ENCODE data around the gene GNAL.
"Not testable (repeated sequence)": the region's sequence is repeated elsewhere in the genome, so short reads cannot be mapped to it uniquely, and the experiment has no call there.

Gene GNAL

DNA sequence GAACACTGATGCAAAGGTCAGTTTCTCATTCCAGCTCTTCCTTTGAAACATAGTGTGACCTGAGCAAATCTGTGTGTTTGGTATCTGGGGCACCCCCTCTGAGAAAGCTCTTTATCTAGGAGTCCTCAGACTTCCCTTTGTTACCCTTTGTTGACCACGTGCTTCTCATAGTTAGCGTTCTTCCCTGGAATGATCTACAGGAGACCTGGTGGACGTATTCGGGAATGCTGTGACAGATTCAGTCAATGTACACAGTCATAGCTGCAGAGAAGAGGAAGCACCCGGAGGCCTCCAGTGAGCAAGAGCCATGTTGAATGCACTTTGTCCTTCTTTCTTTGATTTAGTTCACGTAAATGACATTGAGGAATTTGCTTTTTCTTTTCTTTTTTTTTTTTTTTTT lies 151.4 kb downstream of the GNAL start:
- Histone ChIP-seq H3K36me3 (ENCODE audit: insufficient read depth, low read length) (no peaks in the 10 kb centered on the region), H3K9ac (ENCODE audit: low read length) (no peak overlapping the region), H3K27ac (ENCODE audit: low read depth, low read length) (no peak overlapping the region)

DNA sequence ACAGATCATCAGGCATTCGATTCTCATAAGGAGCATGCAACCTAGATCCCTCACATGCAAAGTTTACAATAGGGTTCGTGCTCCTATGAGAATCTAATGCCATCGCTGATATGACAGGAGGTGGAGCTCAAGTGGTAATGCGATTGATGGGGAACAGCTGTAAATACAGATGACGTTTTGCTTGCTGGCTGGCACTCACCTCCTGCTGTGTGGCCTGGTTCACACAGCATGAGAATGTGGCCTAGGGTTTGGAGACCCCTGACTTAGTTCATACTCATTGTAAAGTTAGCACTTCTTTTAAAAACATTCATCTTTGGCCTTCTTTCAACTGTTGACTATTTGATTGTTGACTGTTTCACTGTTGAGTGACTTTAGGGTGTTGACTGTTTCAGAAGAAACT lies 153.5 kb downstream of the GNAL start:
- Histone ChIP-seq H3K4me1 (ENCODE audit: insufficient read depth, low read length) (no peaks in the 10 kb centered on the region), H3K27me3 (ENCODE audit: control insufficient read depth in 1 of 2, insufficient read depth in 2 of 2, low read length in 2 of 2) (no peaks in the 10 kb centered on the region), H3K4me3 (ENCODE audit: low read depth in 1 of 2, low read length in 2 of 2) (no peak overlapping the region), H3K36me3 (ENCODE audit: insufficient read depth, low read length) (no peaks in the 10 kb centered on the region), H3K9ac (ENCODE audit: low read length) (no peak overlapping the region), H3K9me3 (ENCODE audit: low read length) (no peaks in the 10 kb centered on the region), H3K27ac (ENCODE audit: low read depth, low read length) (no peak overlapping the region)

More for the DNA sequence above, 151.4 kb downstream of the GNAL start:
- Histone ChIP-seq H3K27me3 (ENCODE audit: control insufficient read depth in 1 of 2, insufficient read depth in 2 of 2, low read length in 2 of 2) (no peaks in the 10 kb centered on the region), H3K4me1 (ENCODE audit: insufficient read depth, low read length) (no peaks in the 10 kb centered on the region), H3K4me3 (ENCODE audit: low read depth in 1 of 2, low read length in 2 of 2) (no peak overlapping the region), H3K9me3 (ENCODE audit: low read length) (no peaks in the 10 kb centered on the region)

DNA sequence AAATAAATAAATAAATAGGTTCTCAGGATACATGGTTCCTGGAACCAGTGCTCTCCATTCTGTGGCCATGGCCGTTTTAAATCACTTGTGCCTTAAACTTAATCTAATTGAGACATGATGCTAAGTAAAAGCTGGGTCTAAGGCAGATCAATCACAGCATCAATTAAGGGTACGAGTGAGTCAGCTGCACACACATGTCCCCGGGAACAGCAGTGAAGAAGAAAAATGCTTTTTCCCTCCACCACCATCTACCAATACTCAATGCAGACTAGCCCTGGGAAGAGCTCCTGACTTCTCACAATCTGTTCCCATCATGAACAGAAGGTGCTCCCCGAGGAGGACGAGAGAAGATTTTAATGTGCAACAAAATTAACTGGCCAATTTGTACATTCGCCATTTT lies 155.4 kb downstream of the GNAL start:
- H3K36me3 ChIP-seq (ENCODE audit: insufficient read depth, low read length): no peaks in the 10 kb centered on the region
- H3K9ac ChIP-seq (ENCODE audit: low read length): no peak overlapping the region
- H3K4me1 ChIP-seq (ENCODE audit: insufficient read depth, low read length): no peaks in the 10 kb centered on the region
- no peaks in the 10 kb centered on the region for H3K27me3 ChIP-seq (ENCODE audit: control insufficient read depth in 1 of 2, insufficient read depth in 2 of 2, low read length in 2 of 2)
- no peak overlapping the region for H3K27ac ChIP-seq (ENCODE audit: low read depth, low read length)
- no peaks in the 10 kb centered on the region for H3K9me3 ChIP-seq (ENCODE audit: low read length)
- no peak overlapping the region for H3K4me3 ChIP-seq (ENCODE audit: low read depth in 1 of 2, low read length in 2 of 2)

DNA sequence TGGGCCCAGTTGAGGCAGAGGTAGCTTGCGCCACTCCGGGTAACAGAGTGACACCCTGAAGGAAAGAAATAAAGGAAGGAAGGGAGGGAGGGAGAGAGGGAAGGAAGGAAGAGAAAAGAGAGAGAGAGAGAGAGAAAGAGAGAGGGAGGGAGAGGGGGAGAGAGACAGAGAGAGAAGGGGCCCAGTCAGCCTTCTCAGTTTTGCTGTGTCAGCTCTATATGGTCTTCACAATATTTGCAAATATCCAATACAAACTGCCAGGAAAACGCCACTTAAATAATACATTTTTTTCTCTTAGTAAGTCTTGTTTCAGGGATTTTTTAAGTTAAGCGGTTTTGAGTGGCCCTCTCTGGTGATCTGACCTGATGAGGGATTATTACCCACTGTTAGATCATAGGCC lies 156.6 kb downstream of the GNAL start:
- H3K9me3 ChIP-seq (ENCODE audit: low read length): no peaks in the 10 kb centered on the region
- H3K9ac ChIP-seq (ENCODE audit: low read length): no peak overlapping the region
- H3K4me1 ChIP-seq (ENCODE audit: insufficient read depth, low read length): peaks cover 5% of the 10 kb centered on the region
- no peaks in the 10 kb centered on the region for H3K27me3 ChIP-seq (ENCODE audit: control insufficient read depth in 1 of 2, insufficient read depth in 2 of 2, low read length in 2 of 2)
- H3K4me3 ChIP-seq (ENCODE audit: low read depth in 1 of 2, low read length in 2 of 2): no peak overlapping the region
- H3K27ac ChIP-seq (ENCODE audit: low read depth, low read length): no peak overlapping the region
- no peaks in the 10 kb centered on the region for H3K36me3 ChIP-seq (ENCODE audit: insufficient read depth, low read length)

DNA sequence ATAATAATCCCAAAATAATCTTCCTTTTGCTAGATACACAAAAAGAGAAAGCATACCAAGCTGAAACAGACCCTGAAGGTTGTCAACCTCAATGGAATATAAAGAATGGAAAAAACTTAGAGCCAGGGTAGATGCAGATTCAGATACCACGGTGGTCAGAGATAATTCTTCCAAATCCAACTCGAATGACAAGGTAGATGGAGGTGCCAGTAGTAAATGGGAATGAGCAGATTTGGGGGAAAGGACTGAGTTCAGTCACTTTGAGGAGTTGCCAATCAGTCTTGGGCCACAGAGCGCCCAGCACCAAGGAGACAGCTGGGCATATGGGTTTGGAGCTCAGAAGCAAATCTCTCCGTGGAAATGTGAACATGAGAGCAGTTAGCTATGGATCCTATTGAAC lies 158.7 kb downstream of the GNAL start:
- peaks cover 14% of the 10 kb centered on the region for H3K4me1 ChIP-seq (ENCODE audit: insufficient read depth, low read length)
- no peaks in the 10 kb centered on the region for H3K9me3 ChIP-seq (ENCODE audit: low read length)
- no peak overlapping the region for H3K4me3 ChIP-seq (ENCODE audit: low read depth in 1 of 2, low read length in 2 of 2)

DNA sequence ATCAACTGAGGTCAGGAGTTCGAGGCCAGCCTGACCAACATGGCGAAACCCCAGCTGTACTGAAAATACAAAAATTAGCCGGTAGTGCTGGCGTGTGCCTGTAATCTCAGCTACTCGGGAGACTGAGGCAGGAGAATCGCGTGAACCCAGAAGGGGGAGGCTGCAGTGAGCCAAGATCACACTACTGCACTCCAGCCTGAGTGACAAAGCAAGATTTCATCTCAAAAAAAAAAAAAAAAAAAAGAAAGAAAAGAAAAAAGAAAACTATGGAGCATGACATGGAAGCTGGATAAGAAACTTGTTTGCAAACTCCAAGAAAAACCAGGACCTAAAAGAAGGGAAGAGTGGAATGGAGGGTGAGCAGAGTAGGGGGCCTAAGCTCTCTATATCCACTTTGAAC lies 160.2 kb downstream of the GNAL start:
- Histone ChIP-seq H3K9me3 (ENCODE audit: low read length) (no peaks in the 10 kb centered on the region), H3K9ac (ENCODE audit: low read length) (peak overlapping the region; percentile 100), H3K36me3 (ENCODE audit: insufficient read depth, low read length) (no peaks in the 10 kb centered on the region), H3K27ac (ENCODE audit: low read depth, low read length) (no peak overlapping the region), H3K4me3 (ENCODE audit: low read depth in 1 of 2, low read length in 2 of 2) (no peak overlapping the region), H3K4me1 (ENCODE audit: insufficient read depth, low read length) (peaks cover 25% of the 10 kb centered on the region), H3K27me3 (ENCODE audit: control insufficient read depth in 1 of 2, insufficient read depth in 2 of 2, low read length in 2 of 2) (no peaks in the 10 kb centered on the region)

More for the DNA sequence above, 158.7 kb downstream of the GNAL start:
- H3K27ac ChIP-seq (ENCODE audit: low read depth, low read length): no peak overlapping the region
- no peaks in the 10 kb centered on the region for H3K27me3 ChIP-seq (ENCODE audit: control insufficient read depth in 1 of 2, insufficient read depth in 2 of 2, low read length in 2 of 2)
- H3K9ac ChIP-seq (ENCODE audit: low read length): no peak overlapping the region
- H3K36me3 ChIP-seq (ENCODE audit: insufficient read depth, low read length): no peaks in the 10 kb centered on the region

DNA sequence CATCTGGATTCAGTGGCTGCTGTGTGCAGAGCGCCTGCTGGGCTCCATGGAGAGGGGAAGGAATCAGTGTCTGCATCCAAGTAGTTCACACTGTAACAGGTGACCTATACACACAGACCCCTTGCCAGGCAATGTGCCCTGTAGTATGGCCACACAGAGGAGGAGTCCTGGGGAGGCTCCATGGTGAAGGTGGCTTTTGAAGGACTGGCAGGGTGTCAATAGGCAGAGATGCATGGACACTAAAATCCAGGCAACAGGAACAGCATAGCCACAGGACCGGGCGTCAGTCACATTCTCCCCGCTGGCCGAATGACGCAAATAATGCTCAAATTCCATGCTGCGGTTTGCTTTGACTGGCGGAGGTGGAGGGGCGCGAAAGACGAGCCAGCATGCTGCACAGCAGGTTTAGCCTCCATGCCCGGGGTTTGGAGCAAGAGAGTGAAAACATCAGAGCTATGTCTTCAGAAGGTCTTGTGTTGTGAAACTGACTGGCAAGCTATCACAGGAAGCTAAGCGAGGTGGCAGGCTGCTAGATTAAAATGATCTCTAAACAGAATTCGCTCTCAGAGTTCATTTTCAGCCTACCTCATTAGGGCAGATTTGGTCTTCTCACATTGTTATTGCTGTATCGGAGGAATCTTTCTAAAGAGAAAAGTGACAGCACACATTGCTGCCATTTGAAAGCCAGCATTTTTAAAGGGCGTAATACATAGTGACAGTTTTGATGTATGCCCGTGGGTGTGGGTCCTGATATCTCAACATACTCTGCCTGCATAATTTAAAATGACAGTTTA lies 161.0 kb downstream of the GNAL start:
- Histone ChIP-seq H3K36me3 (ENCODE audit: insufficient read depth, low read length) (peaks cover 3% of the 10 kb centered on the region), H3K4me1 (ENCODE audit: insufficient read depth, low read length) (peaks cover 27% of the 10 kb centered on the region), H3K27ac (ENCODE audit: low read depth, low read length) (peak overlapping the region; percentile 99), H3K27me3 (ENCODE audit: control insufficient read depth in 1 of 2, insufficient read depth in 2 of 2, low read length in 2 of 2) (no peaks in the 10 kb centered on the region), H3K9ac (ENCODE audit: low read length) (peak overlapping the region; percentile 100), H3K4me3 (ENCODE audit: low read depth in 1 of 2, low read length in 2 of 2) (peak overlapping the region; percentile 90 to 100), H3K9me3 (ENCODE audit: low read length) (no peaks in the 10 kb centered on the region)

DNA sequence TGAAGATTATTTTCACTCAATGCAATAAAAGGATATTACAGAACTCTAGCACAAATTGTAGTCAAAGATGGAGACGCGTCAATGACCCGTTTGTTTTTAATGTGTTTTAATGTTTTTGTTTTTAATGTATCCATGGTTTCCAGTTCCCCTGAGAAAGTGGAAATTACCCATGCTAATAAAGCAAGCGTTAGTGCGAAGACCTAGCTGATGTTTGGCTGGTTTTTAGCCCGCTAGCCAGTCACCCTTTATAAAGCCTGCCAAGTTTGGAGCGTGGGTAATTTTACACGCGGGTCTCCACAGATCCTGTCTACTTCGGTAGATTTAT lies 161.7 kb downstream of the GNAL start:
- H3K9ac ChIP-seq (ENCODE audit: low read length): peak overlapping the region; percentile 100

DNA sequence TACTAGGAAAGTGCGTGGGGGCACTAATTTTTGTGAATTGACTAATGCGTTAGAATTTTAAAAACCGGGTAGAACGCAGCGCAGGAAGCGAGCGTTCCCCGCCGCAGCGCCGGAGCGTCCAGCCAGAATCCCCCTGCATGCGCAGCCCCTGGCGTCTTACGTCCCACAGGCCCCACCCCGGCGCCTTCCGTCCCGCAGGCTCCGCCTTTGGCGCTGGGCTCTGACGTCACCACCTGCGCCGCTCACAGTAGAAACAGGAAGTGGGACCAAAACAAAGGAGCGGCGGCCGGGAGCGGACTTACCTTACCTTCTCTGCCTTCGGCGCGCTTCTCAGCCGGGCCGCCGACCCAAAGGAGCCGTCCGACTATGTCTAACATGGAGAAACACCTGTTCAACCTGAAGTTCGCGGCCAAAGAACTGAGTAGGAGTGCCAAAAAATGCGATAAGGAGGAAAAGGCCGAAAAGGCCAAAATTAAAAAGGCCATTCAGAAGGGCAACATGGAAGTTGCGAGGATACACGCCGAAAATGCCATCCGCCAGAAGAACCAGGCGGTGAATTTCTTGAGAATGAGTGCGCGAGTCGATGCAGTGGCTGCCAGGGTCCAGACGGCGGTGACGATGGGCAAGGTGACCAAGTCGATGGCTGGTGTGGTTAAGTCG lies 162.2 kb downstream of the GNAL start, which contains the start of gene CHMP1B:
CHMP1B (plus strand) TSS at position 268 of the 660 bp plus-strand sequence; CDS start at position 367, 99 bp downstream.
- H3K9me3 ChIP-seq (ENCODE audit: low read length): no peaks in the 10 kb centered on the region
- peaks cover 27% of the 10 kb centered on the region for H3K4me1 ChIP-seq (ENCODE audit: insufficient read depth, low read length)
- peaks cover 4% of the 10 kb centered on the region for H3K36me3 ChIP-seq (ENCODE audit: insufficient read depth, low read length)
- peak within 1 kb of the TSS; percentile 100 for H3K9ac ChIP-seq (ENCODE audit: low read length)
- peak within 1 kb of the TSS; percentile 90 to 100 for H3K4me3 ChIP-seq (ENCODE audit: low read depth in 1 of 2, low read length in 2 of 2)
- H3K27me3 ChIP-seq (ENCODE audit: control insufficient read depth in 1 of 2, insufficient read depth in 2 of 2, low read length in 2 of 2): no peaks in the 10 kb centered on the region
- H3K27ac ChIP-seq (ENCODE audit: low read depth, low read length): peak within 1 kb of the TSS; percentile 99

More for the DNA sequence above, 161.7 kb downstream of the GNAL start:
- Histone ChIP-seq H3K27me3 (ENCODE audit: control insufficient read depth in 1 of 2, insufficient read depth in 2 of 2, low read length in 2 of 2) (no peaks in the 10 kb centered on the region), H3K27ac (ENCODE audit: low read depth, low read length) (peak overlapping the region; percentile 99), H3K36me3 (ENCODE audit: insufficient read depth, low read length) (peaks cover 4% of the 10 kb centered on the region), H3K4me1 (ENCODE audit: insufficient read depth, low read length) (peaks cover 27% of the 10 kb centered on the region), H3K4me3 (ENCODE audit: low read depth in 1 of 2, low read length in 2 of 2) (peak overlapping the region; percentile 90 to 100), H3K9me3 (ENCODE audit: low read length) (no peaks in the 10 kb centered on the region)

DNA sequence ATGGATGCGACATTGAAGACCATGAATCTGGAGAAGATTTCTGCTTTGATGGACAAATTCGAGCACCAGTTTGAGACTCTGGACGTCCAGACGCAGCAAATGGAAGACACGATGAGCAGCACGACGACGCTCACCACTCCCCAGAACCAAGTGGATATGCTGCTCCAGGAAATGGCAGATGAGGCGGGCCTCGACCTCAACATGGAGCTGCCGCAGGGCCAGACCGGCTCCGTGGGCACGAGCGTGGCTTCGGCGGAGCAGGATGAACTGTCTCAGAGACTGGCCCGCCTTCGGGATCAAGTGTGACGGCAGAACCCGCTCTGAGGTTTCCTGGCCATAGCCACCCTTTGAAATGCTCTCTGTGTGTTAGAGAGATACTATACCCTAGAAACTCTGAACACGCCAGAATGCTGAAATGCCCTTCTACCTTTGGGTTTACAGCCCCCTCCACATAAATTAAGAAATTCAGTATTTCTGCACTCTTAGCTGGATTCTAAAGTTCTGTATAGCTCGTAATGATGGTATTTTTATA lies 162.8 kb downstream of the GNAL start:
- Histone ChIP-seq H3K4me3 (ENCODE audit: low read depth in 1 of 2, low read length in 2 of 2) (peak overlapping the region; percentile 90 to 100), H3K9me3 (ENCODE audit: low read length) (no peaks in the 10 kb centered on the region)

DNA sequence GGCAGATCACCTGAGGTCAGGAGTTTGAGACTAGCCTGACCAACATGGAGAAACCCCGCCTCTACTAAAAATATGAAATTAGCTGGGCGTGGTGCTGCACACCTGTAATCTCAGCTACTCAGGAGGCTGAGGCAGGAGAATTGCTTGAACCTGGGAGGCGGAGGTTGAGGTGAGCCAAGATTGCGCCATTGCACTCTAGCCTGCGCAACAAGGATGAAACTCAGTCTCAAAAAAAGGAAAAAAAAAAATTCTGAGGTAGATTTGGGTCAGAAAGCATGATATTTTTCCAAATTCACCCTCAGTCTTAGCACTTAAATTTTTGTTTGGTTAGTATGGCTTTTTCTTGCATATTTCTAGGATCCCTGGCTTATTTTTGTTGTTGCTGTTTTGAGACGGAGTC lies 165.5 kb downstream of the GNAL start:
- not testable (repeated sequence) for H3K9ac ChIP-seq (ENCODE audit: low read length); H3K27ac ChIP-seq (ENCODE audit: low read depth, low read length); H3K36me3 ChIP-seq (ENCODE audit: insufficient read depth, low read length); H3K27me3 ChIP-seq (ENCODE audit: control insufficient read depth in 1 of 2, insufficient read depth in 2 of 2, low read length in 2 of 2); H3K4me3 ChIP-seq (ENCODE audit: low read depth in 1 of 2, low read length in 2 of 2); H3K9me3 ChIP-seq (ENCODE audit: low read length)
- H3K4me1 ChIP-seq (ENCODE audit: insufficient read depth, low read length): peaks cover 40% of the 10 kb centered on the region

More for the DNA sequence above, 162.8 kb downstream of the GNAL start:
- Histone ChIP-seq H3K27ac (ENCODE audit: low read depth, low read length) (peak overlapping the region; percentile 99), H3K4me1 (ENCODE audit: insufficient read depth, low read length) (peaks cover 28% of the 10 kb centered on the region), H3K27me3 (ENCODE audit: control insufficient read depth in 1 of 2, insufficient read depth in 2 of 2, low read length in 2 of 2) (no peaks in the 10 kb centered on the region), H3K36me3 (ENCODE audit: insufficient read depth, low read length) (peaks cover 4% of the 10 kb centered on the region), H3K9ac (ENCODE audit: low read length) (peak overlapping the region; percentile 100)
